H1 (cell line): Measurements from ENCODE around the gene MRPS27. TPM values are rescaled to one million over a fixed set of nuclear protein-coding genes. Genes with fewer than 3 reads are reported as not detected.

Source experiments
- CTCF ChIA-PET: fragments of 300-600 bp; sonication (Branson Sonifier 250); formaldehyde crosslinking; loops from one replicate; lab custom pipeline; 2021; ENCODE audit not compliant: partially characterized antibody; lab: Charles Lee
- POLR2A ChIA-PET: fragments of 300-600 bp; sonication (Branson Sonifier 250); formaldehyde crosslinking; loops from one replicate; lab custom pipeline; 2021; ENCODE audit warnings: inconsistent platforms; ENCODE audit not compliant: partially characterized antibody; lab: Charles Lee
- DNase-seq, 2 experiments: peaks; one replicate each; pipeline versions ENCODE4 v3.0.0 to v3.0.0-alpha.2; 2010 to 2022; ENCODE audit warnings: low spot score in 2 of 2, low read depth in 1 of 2, mixed read lengths in 1 of 2
- FAIRE-seq: peaks from 2 replicates; lab custom pipeline; 2011; peaks lifted over from hg19 to GRCh38; lab: Jason Lieb, UNC
- H2AFZ ChIP-seq: 2 replicates; pipeline ENCODE4 v1.8.1; 2012; ENCODE audit warnings: low read length, inconsistent platforms
- H2AK5ac ChIP-seq: 2 replicates; pipeline ENCODE4 v1.6.1; 2013; ENCODE audit warnings: low read depth, low read length
- H2BK120ac ChIP-seq: replicated peaks from 2 replicates; pipeline ENCODE3; 2013; ENCODE audit warnings: low read depth, low read length, inconsistent platforms
- H2BK12ac ChIP-seq: 2 replicates; pipeline ENCODE4 v1.6.1; 2013; ENCODE audit warnings: low read depth, low read length
- H2BK15ac ChIP-seq: 2 replicates; pipeline ENCODE4 v1.6.1; 2013; ENCODE audit warnings: low read length
- H2BK20ac ChIP-seq: 2 replicates; pipeline ENCODE4 v1.6.1; 2013; ENCODE audit warnings: low read length
- H2BK5ac ChIP-seq: 2 replicates; pipeline ENCODE4 v1.6.1; 2013; ENCODE audit warnings: low read depth, low read length
- H3K14ac ChIP-seq: 2 replicates; pipeline ENCODE4 v1.6.1; 2013; ENCODE audit warnings: inconsistent platforms; ENCODE audit not compliant: insufficient read length
- H3K18ac ChIP-seq: 2 replicates; pipeline ENCODE4 v1.6.1; 2013; ENCODE audit warnings: low read length; ENCODE audit errors: extremely low read depth
- H3K23ac ChIP-seq: 2 replicates; pipeline ENCODE4 v1.6.1; 2013; ENCODE audit warnings: inconsistent platforms; ENCODE audit not compliant: insufficient read length
- H3K23me2 ChIP-seq: 2 replicates; pipeline ENCODE4 v1.6.1; 2013; ENCODE audit warnings: low read depth, low read length
- H3K27ac ChIP-seq: 2 replicates; pipeline ENCODE4 v1.6.1; 2011; ENCODE audit warnings: low read depth, low read length, inconsistent platforms
- H3K27me3 ChIP-seq, 4 experiments: replicated peaks in 1 of 4; 1 replicate in 1 of 4; 2 replicates in 3 of 4; pipeline versions ENCODE4 v1.6.1 to v1.8.1; 2011 to 2013; ENCODE audit warnings: low read length in 3 of 4, mild to moderate bottlenecking in 3 of 4, inconsistent platforms in 2 of 4, mixed read lengths in 2 of 4, moderate library complexity in 1 of 4; ENCODE audit not compliant: control insufficient read depth in 3 of 4, insufficient read depth in 3 of 4; ENCODE audit errors: extremely low read depth in 1 of 4
- H3K36me3 ChIP-seq, 4 experiments: 2 replicates each; pipeline versions ENCODE4 v1.6.1 to v1.8.1; 2011 to 2013; ENCODE audit warnings: mild to moderate bottlenecking in 4 of 4, low read length in 3 of 4, moderate library complexity in 2 of 4, control low read depth in 1 of 4, inconsistent platforms in 1 of 4; ENCODE audit not compliant: insufficient read depth in 4 of 4, control insufficient read depth in 2 of 4
- H3K4ac ChIP-seq: replicated peaks from 2 replicates; pipeline ENCODE3; 2013; ENCODE audit warnings: low read length, low read depth, mixed read lengths, inconsistent platforms; ENCODE audit not compliant: insufficient read length
- H3K4me1 ChIP-seq, 4 experiments: replicated peaks in 1 of 4; 1 replicate in 1 of 4; 2 replicates in 3 of 4; pipeline versions ENCODE4 v1.6.1 to v1.8.1; 2011 to 2013; ENCODE audit warnings: low read length in 3 of 4, inconsistent platforms in 2 of 4, mixed read lengths in 1 of 4; ENCODE audit not compliant: insufficient read depth in 4 of 4, control insufficient read depth in 3 of 4
- H3K4me2 ChIP-seq, 2 experiments: 2 replicates each; pipeline versions ENCODE4 v1.6.1 to v1.8.1; 2011 to 2013; ENCODE audit warnings: low read depth in 2 of 2, low read length in 2 of 2, control low read depth in 1 of 2, inconsistent platforms in 1 of 2, mild to moderate bottlenecking in 1 of 2; ENCODE audit not compliant: insufficient read depth in 1 of 2
- H3K4me3 ChIP-seq, 4 experiments: fragments of 200-600, 300-600 bp in 1 of 4; sonication (generic), shearing (Covaris generic), sonication (Bioruptor Twin) in 1 of 4; 2 replicates each; pipeline versions ENCODE4 v1.5.1 to v1.8.1; 2011 to 2016; ENCODE audit warnings: low read length in 4 of 4, low read depth in 3 of 4, control low read depth in 2 of 4, inconsistent platforms in 2 of 4, mild to moderate bottlenecking in 2 of 4, mixed read lengths in 1 of 4, moderate library complexity in 1 of 4; ENCODE audit not compliant: insufficient read depth in 2 of 4; ENCODE audit errors: extremely low read depth in 1 of 4
- H3K56ac ChIP-seq: replicated peaks from 2 replicates; pipeline ENCODE3; 2013; ENCODE audit warnings: low read depth, mild to moderate bottlenecking, mixed read lengths, low read length, inconsistent platforms; ENCODE audit not compliant: insufficient read length
- H3K79me1 ChIP-seq: 2 replicates; pipeline ENCODE4 v1.6.1; 2013; ENCODE audit warnings: low read depth, low read length, control low read depth
- H3K79me2 ChIP-seq, 2 experiments: 2 replicates each; pipeline versions ENCODE4 v1.6.1 to v1.8.1; 2012 to 2013; ENCODE audit warnings: low read length in 2 of 2, mild to moderate bottlenecking in 2 of 2, inconsistent platforms in 1 of 2; ENCODE audit not compliant: insufficient read depth in 2 of 2, control insufficient read depth in 1 of 2
- H3K9ac ChIP-seq, 4 experiments: replicated peaks in 1 of 4; 1 replicate in 1 of 4; 2 replicates in 3 of 4; pipeline versions ENCODE4 v1.6.1 to v1.8.1; 2011 to 2013; ENCODE audit warnings: low read depth in 3 of 4, low read length in 3 of 4, control low read depth in 2 of 4, mild to moderate bottlenecking in 2 of 4, moderate library complexity in 2 of 4, inconsistent platforms in 1 of 4; ENCODE audit errors: extremely low read depth in 1 of 4
- H3K9me3 ChIP-seq, 2 experiments: 2 replicates each; pipeline versions ENCODE4 v1.6.1 to v1.8.1; 2012 to 2013; ENCODE audit warnings: mild to moderate bottlenecking in 2 of 2, moderate library complexity in 2 of 2, control low read depth in 1 of 2, inconsistent platforms in 1 of 2, low read depth in 1 of 2, low read length in 1 of 2, mixed read lengths in 1 of 2; ENCODE audit not compliant: insufficient read depth in 2 of 2
- H4K20me1 ChIP-seq, 2 experiments: replicated peaks in 1 of 2; 2 replicates each; pipeline versions ENCODE3 to v1.8.1; 2011 to 2013; ENCODE audit warnings: inconsistent platforms in 2 of 2, low read length in 2 of 2, mild to moderate bottlenecking in 1 of 2; ENCODE audit not compliant: insufficient read depth in 2 of 2, control insufficient read depth in 1 of 2
- H4K5ac ChIP-seq: 2 replicates; pipeline ENCODE4 v1.6.1; 2013; ENCODE audit warnings: low read length, low read depth, mixed read lengths, inconsistent platforms; ENCODE audit not compliant: insufficient read length
- H4K8ac ChIP-seq: 2 replicates; pipeline ENCODE4 v1.8.0; 2013; ENCODE audit warnings: mild to moderate bottlenecking, moderate library complexity, low read length, inconsistent platforms; ENCODE audit not compliant: insufficient read depth; ENCODE audit errors: extremely low read depth
- H4K91ac ChIP-seq: replicated peaks from 2 replicates; pipeline ENCODE3; 2013; ENCODE audit warnings: low read length, mixed read lengths, inconsistent platforms; ENCODE audit not compliant: insufficient read length
- WGBS, 2 experiments: shearing (Covaris generic) in 1 of 2; methylation state at CpG; one replicate each; pipeline versions ENCODE4 v1.1.6 to v1.1.7; 2013 to 2015; ENCODE audit warnings: low lambda C conversion rate in 2 of 2, mixed read lengths in 2 of 2, inconsistent platforms in 1 of 2, low coverage in 1 of 2, missing lambda C conversion rate in 1 of 2; ENCODE audit not compliant: insufficient replicate concordance in 2 of 2, insufficient coverage in 1 of 2, insufficient read length in 1 of 2; ENCODE audit errors: extremely low coverage in 1 of 2, missing lambda C conversion rate in 1 of 2; 5-methylcytosine and 5-hydroxymethylcytosine counted together
- polyA plus RNA-seq, 7 experiments: library from polyadenylated mRNA; depleted of rRNA in 3 of 7; stranded (reverse) in 5 of 7; unstranded in 2 of 7; fragments of >200 nt in 5 of 7; fragments of 200-250 nt in 2 of 7; gene quantifications; 1 replicate in 5 of 7; 2 replicates in 1 of 7; 4 replicates in 1 of 7; pipeline versions ENCODE4 v1.2.1 to v1.2.3, GENCODE V29; 2011 to 2013; ENCODE audit warnings: missing spikeins in 2 of 7, mixed read lengths in 2 of 7
- total RNA-seq: library from RNA; stranded (reverse); fragmentation: NEBNext Ultra II Directional; extraction: Animal tissue kit (Norgen Biotek cat#: 25700); gene quantifications from 2 replicates; pipeline ENCODE4 v1.2.1, GENCODE V29; 2021

The MRPS27 gene
- total and polyA plus RNA-seq, 2 of the 8 experiments (the other 6 are each of a cell fraction or from before 2014, with no cell fraction given) = 93.2 to 102 TPM

DNA sequence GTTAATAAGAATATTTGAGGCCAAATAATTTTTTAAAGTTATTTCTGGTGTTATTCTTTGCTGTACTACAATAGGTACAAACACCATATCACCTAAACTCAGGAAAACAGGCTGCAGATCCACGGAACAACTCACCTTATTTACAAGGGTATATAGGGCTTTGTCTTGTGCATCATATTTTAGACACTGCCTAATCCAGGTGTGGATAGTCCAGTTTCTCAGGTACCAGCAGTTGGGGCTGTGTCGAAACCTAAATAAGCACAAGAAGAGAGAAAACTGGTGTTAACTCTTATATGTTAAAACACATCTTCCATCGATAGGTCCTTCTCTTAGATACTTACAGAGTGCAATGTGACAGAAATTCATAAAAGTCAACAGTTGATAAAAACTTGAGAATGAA lies 82.2 kb downstream of the MRPS27 start:
- H3K56ac ChIP-seq = no peak overlapping the region
- no peak overlapping the region for H2AFZ ChIP-seq
- no peak for DNase-seq
- H2BK5ac ChIP-seq = no peak overlapping the region; the same call in 1 of the 2 replicates
- no peak overlapping the region for H3K4ac ChIP-seq
- H3K27me3 ChIP-seq = no peaks in the 10 kb centered on the region
- H3K4me2 ChIP-seq = no peak overlapping the region; a peak in 1 of 4 replicates
- H3K23ac ChIP-seq = no peak overlapping the region
- H3K23me2 ChIP-seq = no peaks in the 10 kb centered on the region
- H3K14ac ChIP-seq = no peak overlapping the region
- no peak overlapping the region for H4K5ac ChIP-seq
- H2BK120ac ChIP-seq = peak overlapping the region; percentile 3
- H4K8ac ChIP-seq = no peak overlapping the region
- peaks cover 7 to 25% (median 20%) of the 10 kb centered on the region in 4 experiments for H3K4me1 ChIP-seq
- H3K9me3 ChIP-seq = no peaks in the 10 kb centered on the region
- H3K36me3 ChIP-seq = no peaks in the 10 kb centered on the region; a peak in 1 of 8 replicates
- ChIA-PET POLR2A (interaction anchor here (1.3 to 1.5 kb wide), 3 partner anchors 82 to 128 kb away, joined by 4 to 7 read pairs (median 4); partner anchors contain the start of genes MRPS27 and PTCD2), CTCF (interaction anchor here (0.7 to 4.1 kb wide), 3 partner anchors 7 to 51 kb away, joined by 3 to 19 read pairs (median 3); no protein-coding TSS in a partner anchor)
- no peak overlapping the region for H3K9ac ChIP-seq
- whole genome bisulfite sequencing, 2 experiments = 84% methylated on average over 3 of the region's 3 CpGs; no CpG with 5 or more reads in 1 of the 2 experiments
- peak overlapping the region; percentile 60 for H3K27ac ChIP-seq
- no peak overlapping the region for H4K91ac ChIP-seq
- H4K20me1 ChIP-seq = no peaks in the 10 kb centered on the region
- H3K18ac ChIP-seq = no peak overlapping the region
- FAIRE-seq = no peak
- H3K79me1 ChIP-seq = no peaks in the 10 kb centered on the region
- H2AK5ac ChIP-seq = no peak overlapping the region
- no peak overlapping the region for H2BK12ac ChIP-seq
- H3K79me2 ChIP-seq = peaks cover 0 to 9% of the 10 kb centered on the region in 2 experiments; a peak in 1 of 4 replicates
- no peak overlapping the region for H2BK15ac ChIP-seq
- no peak overlapping the region for H2BK20ac ChIP-seq
- peak overlapping the region in 1 of 4 experiments; percentile 32; a peak in 1 of 8 replicates for H3K4me3 ChIP-seq
